LNCAP (cell line): ENCODE measurements around the gene CD7.

ENCODE experiments used
- CTCF ChIP-seq: fragments of 450-650 bp; IDR thresholded peaks from 2 replicates; pipeline ENCODE4 v1.5.1; 2017; ENCODE audit warnings: mild to moderate bottlenecking

Gene CD7

DNA sequence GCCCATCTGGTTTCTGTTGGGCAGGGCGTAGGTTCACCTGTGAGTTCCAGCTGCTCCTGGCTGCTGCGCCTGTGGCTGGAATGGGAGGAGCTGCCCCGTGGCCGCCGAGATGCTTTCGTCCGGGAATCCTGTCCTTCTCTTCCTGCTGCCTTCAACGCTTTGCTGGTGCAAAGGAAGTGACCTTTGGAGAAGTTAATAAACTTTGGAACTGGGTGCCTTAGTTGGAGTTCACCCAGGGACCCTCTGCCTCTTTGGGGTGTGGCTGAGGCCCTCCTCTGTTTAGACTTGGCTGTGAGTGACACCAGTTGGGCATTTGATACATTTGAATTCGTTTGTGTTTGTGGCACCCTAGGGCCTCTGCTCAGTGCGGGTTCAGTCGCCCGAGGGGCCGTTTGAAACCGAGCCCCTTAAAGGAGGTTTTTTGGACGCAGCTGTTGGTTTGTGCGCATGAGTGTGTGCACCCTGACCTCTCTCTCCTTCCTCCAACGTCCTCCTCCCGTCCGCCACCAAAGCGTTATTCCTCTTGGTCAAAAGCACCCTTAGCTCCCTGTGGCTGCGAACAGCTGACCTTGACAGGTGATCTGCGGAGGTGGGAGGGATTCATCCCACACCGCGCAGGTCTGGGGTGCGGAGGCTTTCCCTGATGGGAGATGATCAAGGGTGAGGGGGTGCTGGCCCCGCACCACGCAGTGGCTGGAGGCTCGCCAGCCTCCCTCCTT, 25.1 kb upstream of the CD7 start:
- TF ChIP-seq CTCF = no peak

DNA sequence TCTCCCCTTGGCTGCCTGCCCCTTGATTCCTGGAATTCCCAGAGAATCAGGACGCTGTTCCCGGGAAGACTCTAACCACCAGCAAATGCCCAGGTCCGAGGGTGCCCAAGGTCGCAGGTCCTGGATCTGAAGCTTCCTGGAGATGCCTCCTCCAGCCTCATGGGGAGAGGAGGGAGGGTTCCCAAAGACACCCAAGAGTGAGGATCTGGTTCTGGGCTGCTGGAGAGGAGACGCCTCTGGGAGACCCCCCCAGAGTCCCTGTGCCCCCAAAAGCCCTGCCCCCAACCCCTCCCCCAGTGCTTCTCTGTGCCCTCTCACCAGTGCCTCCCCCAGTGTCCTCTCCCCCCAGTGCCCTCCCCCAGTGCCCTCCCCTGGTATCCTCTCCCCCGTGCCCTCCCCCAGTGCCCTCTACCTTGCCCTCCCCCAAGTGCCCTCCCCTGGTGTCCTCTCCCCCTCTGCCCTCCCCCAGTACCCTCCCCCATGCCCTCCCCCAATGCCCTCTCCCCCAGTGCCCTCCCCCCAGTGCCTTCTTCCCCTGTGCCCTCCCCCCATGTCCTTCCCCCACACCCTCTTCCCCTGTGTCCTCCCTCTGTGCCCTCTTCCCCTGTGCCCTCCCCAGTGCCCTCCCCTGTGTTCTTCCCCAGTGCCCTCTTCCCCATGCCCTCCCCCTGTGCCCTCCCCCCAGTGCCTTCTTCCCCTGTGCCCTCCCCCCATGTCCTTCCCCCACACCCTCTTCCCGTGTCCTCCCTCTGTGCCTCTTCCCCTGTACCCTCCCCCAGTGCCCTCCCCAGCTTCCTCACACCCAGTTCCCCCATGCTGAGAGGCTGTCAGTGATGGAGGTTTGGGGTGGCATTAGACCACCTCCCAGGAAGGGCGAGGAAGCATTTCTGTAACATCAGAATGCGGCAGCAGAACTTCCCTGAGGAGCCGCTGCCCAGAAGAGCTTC, 22.5 kb upstream of the CD7 start:
- no peak for TF ChIP-seq CTCF

DNA sequence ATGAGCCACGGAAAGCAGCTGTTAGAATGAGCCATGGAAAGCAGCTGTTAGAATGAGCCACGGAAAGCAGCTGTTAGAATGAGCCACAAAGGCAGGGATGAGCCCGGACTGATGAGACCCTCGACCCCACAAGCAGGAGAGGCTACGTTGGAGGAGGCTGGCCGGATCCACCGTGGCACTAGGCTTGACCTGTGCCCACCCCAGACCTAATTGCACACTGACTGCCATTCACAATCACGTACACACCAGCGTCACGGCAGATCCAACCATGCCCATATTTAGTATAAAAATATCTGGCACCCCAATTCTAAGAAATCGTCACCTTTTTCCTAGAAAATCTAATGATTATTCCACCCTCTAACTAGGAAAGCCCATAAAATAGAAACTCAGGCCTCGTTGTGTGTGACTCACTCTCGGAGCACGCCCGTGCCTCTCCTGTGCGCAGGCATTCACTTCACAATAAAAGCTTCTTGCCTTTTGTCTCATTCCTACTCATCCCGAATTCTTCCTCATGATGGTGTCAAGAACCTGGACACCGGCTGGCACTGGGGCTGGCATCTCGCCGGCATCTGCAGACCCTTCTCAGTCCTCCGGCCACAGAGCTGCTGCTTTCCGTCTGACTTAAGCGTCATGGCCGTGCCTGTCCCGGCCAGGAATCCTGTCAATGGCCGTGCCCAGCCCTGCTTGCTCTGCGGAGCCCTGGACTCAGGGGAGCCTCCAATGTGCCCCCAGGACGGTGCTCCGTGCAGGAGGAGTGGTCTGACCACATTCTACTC, 21.6 kb upstream of the CD7 start:
- TF ChIP-seq CTCF = no peak

GRCh38 chr17:82334622-82335394, 17.4 kb upstream of the CD7 start:
- TF ChIP-seq CTCF = no peak

- no peak for TF ChIP-seq CTCF
These were observed 16.8 kb upstream of the CD7 start for GRCh38 chr17:82334204-82334621.

DNA sequence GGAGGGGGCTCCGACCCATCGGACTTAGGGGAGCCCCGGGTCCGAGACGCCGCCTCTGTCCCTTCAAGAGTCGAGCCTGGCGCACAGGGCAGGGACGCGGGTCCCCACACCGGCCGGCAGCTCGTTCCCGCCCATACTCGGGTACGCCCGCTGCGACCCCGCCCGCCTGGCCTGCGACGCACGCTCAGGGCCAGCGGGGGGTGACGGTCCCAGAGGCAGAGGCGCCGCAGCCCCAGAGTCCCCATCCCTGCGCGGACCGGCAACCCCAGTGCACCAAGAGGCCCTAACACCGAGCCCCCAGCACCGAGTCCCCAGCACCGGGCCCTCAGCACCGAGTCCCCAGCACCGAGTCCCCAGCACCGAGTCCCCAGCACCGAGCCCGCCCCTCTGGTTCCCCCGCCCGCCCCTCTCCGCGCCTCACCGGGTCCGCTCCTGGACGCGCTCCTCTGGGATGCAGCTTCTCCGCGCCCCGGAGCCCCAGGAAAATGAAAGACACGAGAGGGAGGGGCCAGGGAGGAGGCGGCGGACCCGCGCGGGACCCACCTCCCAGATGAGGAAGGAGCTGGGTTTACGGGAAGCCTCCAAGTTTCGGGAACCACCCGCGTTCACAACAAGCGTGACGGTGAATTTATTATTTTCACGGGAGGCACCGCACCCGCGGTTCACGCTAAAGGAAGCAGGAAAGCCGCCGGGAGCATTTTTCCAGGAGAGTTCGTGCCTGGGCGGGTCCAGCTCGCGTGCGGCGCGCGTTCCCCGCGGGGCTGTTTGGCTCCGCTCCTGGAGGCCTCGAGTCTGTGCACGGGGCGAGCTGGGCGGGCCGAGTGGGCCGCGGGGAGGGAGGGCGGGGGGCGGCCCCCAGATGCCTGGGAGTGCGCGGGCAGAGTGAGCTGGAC, 16.1 kb upstream of the CD7 start, which contains the start of gene SECTM1:
Gene SECTM1 (minus strand): TSS at position 488 of the 893 bp plus-strand sequence. CDS start 6,526 bp downstream, outside the sequence.
- TF ChIP-seq CTCF = no peak
